HG02852 (cell line): ENCODE results near the gene EBF4.

Experiments
- ATAC-seq: cut with Tn5 transposase; IDR thresholded peaks from one replicate; pipeline ENCODE4 v1.9.1; 2021; ENCODE audit warnings: mild to moderate bottlenecking, moderate library complexity; ENCODE audit not compliant: unreplicated experiment

The EBF4 gene

DNA sequence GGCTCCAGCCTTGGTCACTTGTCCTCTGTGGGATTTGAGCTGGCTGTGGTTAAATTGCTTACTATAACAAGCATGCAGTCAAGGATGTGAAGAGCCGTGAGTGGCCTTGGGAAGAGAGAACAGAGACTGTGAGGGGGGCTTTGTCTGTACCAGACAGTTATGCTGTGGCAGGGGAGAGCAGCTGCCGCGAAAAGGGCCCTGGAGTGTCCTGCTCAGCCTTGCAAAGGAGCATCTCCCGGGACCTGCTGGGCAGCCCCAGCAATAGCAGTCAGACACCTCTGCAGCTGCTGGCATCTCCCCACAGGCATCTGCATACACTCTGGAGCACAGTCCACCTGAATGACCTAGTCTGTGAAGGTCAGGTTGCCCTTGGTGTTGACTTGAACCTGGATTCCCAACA, 6.3 kb downstream of the EBF4 start:
- no peak for ATAC-seq

DNA sequence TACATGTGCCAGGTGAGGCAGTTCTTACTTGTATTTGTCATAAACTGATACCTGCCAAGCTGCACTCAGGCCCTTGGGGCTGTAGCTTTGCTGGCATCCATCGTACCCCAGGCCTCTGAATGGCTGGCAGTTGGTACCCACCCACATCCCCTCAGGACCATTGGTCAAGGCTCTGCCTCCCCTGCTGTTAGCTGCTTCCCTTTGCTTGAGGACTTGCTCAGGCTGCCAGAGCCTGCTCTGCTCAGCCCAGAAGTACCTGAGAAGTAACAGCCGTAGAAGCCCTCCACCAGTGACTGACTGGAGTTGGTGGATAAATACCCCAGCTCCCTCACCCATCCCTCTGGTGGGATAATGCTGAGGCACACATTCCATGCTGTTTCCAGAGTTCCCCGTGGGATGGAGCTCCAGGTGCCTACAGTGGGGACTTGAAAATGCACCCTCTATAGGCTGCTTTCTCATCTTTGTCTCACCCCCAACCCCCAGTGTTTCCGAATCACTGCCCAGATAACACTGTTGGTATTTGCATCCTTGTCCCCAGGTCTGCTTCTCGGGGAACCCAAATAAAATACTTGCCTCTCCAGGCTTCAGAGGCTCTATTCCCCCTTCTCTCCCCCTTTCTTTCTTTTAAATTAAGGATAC, 7.3 kb downstream of the EBF4 start:
- no peak for ATAC-seq

DNA sequence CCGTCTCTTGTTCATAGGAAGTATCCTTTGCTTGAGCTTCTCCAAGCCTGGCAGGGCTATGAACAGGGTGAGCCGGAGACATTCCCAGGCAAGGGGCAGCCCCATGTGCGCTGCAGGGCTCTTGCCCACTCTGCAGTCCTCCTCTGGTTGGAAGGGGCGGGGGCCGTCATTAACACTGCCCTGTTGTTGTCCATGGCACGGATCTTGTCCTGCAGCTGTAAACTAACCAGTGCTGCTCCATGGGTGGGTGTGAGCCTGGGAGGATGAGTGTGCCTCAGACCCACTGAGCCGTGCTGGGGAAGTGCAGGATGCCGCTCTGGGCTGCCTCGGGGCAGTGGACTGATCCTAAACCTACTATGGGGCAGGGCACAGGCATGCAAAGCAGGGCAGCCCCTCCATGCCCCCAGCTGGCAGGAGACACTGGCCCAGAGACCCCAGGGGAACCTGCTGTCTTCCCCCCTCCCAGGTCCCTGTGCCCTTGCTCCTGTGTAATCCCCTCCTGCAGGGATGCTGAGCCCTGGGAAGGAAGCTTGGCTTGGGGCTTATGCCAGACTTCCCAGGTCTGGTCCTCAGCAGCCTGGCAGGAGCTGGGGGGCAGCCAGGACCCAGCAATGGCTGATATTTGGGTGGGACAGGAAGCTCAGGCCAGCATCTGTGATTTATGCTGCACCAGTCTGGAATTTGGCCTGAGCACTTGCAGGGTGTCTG, 8.5 kb downstream of the EBF4 start:
- ATAC-seq = no peak

DNA sequence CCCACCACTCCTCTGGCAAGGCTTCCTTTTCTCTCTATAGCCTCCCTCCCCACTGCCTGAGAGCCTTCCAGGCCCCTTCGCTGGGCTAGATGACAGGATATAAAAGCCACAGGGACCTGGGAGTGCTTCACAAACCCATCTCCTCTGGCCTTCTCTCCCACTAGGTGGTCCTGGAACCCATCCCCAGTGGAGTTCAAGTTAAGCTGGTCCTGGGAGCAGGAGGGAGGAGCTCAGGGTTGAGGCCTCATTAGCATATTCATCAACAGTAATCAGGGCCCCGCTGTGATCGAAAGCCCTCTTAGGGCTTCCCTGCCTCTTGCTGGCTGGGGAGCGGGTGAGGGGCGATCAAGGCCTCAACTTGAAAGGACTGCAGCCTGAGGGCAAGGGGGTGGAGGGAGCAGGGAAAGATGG, 9.1 kb downstream of the EBF4 start:
- ATAC-seq = no peak

DNA sequence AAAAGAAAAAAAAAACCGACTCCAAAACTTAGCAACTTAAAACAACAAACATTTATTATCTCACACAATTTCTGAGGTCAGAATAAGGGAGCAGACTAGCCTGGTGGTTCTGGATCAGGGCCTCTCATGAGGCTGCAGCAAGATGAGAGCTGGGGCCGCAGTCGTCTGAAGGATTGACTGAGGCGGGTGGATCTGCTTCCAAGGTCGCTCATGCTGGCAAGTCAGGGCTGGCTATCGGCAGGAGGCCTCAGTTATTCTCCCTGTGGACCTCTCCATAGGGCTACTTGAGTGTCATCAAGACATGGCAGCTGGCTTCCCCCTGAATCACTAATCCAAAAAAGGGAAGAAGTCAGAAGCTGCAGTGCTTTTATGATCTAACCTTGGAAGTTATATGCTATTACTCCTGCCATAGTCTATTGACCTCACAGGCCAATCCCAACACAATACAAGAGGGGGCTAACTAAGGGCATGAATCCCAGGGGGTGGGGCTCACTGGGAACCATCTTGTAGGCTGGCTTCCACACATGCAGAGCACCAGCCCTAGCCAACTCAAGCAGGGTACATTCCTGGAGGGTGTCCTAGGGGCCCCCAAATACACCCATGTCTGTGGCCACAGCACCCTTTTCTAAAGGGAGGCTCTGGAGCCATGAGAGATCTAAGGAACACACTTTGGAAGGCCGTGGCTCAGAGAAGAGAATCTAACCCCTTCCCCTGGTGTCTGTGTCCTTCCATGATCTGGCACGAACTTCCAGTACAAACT, 11.3 kb downstream of the EBF4 start:
- ATAC-seq = no peak

DNA sequence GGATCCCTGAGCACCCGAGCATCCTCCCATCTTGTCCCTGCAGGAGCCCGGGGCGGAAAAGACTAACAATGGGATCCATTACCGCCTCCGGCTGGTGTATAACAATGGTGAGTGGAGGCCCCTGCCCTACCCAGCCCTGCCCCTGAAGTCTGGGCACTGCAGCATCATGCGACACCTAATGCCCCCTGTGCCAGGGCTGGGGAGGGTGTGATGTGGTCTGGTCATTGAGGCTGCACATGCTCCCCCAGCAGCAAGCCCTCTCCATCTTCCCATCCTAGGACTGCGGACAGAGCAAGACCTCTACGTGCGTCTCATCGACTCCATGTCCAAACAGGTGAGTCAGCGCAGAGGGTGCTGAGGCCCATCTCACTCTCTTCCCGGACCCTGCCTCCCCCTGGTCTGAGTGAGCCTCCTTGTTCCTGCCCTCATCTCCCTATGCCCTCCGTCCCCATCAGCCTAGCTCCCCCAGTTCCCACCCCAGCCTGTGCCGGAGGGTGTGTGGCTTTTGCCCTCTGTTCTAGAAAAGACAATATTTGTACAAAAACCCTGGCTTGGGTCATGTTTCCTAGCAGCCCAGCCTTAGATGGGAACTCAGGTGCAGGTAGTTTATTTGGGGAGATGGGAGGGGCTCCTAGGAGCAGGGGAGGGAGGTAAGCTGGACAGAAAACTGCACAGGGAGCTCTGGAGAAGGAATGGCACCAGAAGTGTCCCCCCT, 13.5 kb downstream of the EBF4 start:
- ATAC-seq = no peak

DNA sequence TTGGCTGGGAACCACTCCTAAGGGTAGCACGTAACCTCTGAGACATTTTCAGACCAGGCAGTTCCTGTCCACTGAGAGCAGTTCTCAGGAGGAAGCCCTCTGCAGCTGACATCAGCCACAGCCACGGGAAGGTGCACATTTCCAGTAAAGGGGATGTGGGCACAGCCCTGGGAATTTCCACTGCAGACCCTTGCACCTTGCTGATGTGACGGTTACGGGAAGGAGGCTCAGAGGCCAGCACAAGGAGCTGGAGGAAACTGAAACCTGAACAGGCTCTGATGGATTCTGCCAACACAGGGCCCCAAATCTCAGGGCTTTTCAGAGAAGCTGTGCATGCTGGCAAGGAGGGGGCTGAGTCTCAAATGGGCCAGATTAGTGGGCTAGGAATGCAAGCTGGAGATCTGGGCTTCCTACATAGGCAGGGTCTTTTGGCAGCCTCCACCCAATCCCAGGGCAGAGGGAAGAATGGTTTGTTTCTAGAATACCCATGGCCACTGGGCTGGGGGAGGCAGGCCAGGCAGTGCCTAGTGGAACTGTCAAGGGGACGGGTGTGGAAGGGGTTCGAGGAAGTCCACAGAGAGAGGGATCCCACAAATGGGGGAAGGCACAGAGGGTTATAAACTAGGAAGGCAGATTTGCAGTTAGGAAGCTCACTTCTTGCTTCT, 14.2 kb downstream of the EBF4 start:
- ATAC-seq = no peak

DNA sequence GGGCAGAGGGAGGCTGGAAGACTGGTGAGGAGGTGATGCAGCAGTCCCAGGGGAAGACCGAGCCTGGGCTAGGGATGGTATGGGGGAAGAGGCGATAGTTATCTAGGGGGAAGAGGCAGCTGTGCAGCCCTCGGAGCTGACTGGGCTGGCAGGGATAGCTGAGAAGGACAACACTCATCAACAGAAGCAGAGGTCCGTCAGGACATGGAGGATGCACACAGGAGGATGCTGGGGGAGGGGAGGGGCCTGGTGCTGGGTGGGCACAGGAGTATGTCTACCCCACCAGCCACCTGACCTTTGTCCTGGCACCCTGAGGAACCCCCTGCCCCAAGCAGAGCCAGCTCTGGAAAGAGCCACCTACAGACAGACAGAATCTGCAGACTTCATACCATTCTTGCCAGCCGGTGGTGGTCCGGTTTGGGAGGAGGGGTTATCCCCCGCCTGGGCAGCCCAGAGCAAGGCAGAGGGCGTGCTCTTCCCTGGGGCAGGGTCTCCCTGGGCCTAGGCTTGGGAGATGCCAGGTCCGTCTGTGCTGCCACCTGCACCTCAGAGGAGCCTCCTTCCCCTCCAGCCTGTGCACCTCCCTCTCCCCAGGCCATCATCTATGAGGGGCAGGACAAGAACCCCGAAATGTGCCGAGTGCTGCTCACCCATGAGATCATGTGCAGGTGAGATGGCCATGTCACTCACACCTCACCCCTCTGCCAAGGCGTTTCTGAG, 14.9 kb downstream of the EBF4 start:
- ATAC-seq = no peak

DNA sequence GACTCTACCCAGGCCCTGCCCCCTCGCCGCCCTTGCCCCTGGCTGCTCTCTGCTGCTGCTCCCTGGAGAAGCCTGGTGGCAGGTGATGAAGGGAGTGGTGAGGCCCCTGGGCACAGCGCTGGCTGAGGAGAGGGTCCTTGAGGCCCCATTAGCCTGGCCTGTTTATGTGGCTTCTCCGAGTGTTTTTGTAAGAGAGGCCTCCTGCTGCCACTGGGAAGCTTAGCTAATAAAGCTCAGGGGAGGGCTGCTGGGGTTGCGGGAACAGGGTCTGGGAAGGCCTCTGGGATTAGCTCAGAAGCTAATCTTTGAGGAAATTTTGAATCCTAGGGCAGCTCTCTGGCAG, 15.5 kb downstream of the EBF4 start:
- ATAC-seq = no peak

DNA sequence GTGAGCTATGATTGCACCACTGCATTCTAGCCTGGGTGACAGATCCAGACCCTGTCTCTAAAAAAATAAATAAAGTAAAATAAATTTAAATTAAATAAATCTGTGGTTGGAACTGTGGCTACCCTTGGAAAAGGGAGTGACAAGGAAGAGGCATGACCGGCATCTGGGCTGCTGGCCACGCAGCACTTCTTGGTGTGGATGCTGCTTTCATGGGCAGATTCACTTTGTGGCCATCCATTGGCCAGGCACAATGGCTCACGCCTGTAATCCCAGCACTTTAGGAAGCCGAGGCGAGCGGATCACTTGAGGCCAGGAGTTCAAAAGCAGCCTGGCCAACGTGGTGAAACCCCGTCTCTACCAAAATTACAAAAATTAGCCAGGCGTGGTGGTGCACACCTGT, 16.1 kb downstream of the EBF4 start:
- no peak for ATAC-seq

DNA sequence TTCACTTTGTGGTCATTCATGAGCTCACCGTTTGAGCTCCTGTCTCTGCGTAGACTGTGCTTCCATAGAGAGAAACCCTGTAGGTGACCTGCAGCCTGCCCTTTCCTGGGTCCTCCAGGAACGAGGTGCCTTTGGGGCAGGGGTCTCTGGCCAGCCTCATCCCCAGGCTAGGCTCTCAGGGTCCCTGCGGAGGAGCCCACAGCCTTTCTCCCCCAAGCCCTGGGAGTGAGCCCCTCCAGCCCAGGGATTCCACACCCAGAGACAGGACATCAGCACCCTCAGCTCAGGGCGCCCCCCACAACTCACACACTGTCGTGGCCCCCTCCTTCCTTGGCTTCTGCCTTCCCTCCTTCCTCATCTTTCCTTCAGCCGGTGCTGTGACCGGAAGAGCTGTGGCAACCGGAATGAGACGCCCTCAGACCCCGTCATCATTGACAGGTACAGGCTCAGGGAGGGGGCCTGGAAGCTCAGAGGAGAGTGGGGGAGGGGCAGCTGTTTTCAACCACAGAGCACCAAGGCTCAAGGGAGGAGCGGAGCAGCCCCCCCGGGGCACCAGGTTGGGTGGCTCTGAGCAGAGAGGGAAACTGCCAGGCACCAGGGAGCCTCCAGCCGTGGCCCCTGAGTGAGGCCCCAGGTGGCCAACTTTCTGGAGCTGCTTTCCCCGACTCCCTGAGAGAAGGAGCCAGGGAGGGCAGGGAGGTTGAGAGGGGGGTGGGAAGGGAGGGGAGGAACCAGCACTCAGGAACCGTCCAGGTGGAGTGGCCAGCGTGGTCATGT, 16.8 kb downstream of the EBF4 start:
- no peak for ATAC-seq

DNA sequence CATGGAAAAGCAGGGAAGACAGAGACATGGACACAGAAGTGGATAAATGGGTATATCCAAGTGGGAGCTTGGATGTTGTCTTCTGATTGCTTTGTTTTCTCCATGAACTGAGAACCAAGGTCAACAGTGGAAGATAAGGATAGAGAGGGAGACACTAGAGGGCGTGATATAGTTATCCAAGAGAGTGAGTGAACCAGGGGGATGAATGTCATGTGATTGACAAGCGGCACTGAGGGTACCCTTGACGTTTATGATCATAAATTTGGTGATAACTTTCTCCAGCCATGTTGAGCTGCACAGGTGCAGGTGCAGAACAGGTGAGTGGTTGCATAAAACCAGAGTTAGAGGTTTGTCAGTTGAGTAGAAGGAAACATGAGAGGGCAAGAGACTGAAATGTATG, 20.7 kb downstream of the EBF4 start:
- ATAC-seq = no peak

DNA sequence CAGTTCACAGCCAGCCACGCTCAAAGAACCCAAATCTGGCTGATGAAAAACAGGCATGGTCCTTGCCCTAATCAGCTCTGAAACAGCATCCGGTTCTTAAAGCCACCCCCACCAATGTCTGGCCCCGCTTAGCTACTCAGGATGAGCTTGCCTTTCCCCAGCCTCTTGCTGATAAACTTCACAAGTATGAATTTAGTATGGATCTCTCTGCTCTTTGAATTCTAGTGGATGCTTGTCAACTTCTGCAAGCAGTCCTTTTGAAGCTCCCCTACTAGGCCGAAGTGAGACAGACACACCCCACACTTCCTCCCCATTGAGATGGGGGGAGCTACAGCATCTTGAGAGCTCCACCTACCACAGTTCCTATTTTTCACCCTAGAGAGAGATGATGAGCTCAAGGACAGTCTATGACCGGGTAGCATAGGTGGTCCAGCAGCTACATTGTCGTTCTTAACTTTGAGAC, 36.7 kb downstream of the EBF4 start:
- no peak for ATAC-seq

DNA sequence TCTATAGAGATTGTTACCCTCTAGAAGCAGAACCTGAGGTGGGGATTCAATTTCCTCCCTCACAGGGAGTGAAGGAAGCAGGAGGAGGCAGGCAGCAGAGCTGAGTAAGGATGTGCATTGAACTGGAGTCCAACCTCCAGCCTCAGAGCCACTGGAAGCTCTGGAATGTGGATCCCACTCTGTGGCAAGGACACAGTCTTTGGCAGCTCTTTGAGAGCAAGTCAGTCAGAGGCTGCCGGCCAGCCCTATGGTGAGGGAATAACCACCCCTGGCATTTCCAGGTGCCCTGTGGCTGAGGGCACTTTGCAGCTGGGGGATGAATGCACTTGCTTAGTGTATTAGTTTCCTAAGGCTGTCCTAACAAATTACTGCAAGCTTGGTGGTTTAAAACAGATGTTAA, 37.2 kb downstream of the EBF4 start:
- no peak for ATAC-seq

DNA sequence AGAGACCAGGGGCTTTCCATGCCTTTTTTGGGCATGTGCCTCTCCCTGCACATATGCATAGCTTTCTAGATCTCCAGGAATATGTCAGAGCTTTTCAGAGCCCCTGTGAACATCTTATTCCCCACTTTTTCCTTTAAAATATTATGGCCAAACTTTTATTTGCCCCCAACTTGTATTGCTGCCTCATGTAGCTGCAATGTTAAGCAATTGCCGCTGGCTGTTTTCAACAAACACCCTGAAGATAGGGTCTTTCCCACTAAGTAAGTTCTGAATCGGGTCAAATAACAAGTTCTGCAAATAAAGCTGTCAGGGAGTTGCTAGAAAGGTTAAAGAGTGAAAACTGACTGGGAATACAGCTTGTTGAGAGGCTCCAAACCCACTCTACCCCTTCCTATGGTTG, 42.3 kb downstream of the EBF4 start:
- ATAC-seq = no peak

DNA sequence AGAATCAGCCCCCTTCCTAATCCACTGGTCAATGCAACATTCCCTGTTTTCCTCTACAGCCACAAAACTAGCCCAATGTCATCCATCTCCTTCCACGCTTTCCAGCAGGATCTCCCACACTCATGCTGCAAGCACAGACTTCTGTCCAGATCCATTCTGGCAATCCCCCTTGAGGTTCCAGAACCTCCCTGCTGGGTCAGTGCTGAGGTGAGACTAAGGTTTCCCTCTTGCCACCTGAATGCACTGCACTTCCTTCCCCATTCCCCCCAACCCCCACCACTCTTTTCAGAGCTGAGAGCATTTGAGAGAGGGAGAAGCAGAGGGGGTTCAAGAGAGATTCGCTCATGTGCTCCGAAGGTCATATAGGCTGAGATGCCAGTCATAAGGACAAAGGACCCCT, 43.9 kb downstream of the EBF4 start:
- no peak for ATAC-seq

DNA sequence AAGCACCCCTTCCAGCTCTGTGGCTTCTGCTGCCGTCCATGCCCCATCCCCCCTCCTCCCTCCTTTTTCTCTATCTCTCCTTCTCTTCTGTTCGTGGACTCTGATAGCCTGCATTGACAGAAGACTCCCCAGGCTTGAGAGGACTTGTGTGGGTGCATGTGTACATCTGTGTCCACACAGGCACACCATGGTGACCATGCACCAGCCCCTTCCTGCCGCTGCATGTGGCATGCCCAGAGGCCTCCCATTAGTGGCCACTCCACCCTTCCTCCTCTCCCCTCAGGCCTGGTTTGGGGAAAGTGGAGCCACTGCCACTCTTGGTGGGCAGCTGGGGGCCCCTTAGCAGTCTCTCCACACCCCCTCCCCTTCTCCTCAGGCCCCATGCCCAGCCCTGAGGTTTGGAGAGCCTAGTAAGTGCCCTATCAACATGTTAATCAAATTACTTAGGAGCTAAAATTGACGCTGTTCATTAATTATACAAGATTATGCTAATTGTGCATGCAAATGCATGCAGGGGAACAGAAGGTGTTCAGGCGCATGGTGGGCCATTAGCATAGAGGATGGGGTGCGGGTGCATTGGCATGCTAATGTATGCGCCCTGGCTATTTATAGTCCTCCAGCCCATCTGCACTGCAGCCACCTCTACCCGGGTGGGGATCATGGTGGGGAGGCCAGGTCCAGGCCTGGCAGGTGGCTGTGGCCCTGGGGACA, 45.9 kb downstream of the EBF4 start:
- no peak for ATAC-seq

DNA sequence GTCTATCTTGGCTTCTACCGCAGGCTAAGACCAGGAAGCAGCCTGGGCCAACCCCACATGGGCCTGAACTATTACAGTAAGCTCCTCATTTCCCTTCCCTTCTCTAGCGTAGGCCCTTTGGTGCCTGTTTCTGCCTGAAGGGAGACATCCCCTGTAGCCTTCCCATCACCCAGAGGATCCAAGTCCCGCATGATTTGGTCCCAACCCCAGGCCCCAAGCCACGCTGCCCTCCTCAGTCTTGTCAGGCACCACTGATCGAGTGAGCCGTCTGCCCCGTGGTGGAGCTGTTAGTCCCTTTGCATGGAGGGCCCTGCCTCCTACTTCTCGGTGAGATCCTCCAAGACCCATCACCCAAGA, 46.4 kb downstream of the EBF4 start:
- no peak for ATAC-seq

DNA sequence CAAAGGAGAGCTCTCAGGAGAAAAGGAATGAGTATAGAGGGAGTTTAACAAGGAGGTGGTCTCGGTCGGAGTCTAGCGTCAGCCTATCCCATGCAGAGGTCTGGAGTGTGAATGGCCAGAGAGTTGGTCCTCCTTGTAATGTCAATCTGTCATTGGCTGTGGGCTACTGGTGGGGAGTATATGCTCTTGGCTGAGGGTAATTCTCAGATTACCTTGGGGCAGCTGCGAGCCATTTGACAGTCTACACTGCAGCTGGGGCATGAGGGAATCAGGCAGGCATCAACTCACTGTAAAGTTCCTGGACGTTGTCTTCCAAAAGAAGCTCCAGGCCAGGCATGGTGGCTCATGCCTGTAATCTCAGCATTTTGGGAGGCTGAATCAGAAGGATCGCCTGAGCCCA, 48.1 kb downstream of the EBF4 start:
- ATAC-seq = no peak
